ENCODE measurements around the gene TCF23. TPM values are rescaled to one million over a fixed set of nuclear protein-coding genes. Genes with fewer than 3 reads are reported as not detected.

Gene TCF23
- total and polyA plus RNA-seq, 9 donors = 8.4 to 72.2 (median 41.7) TPM

GRCh38 chr2:27152102-27152795, 3.4 kb downstream of the TCF23 start:
- H3K27me3 ChIP-seq = no peaks in the 10 kb centered on the region

DNA sequence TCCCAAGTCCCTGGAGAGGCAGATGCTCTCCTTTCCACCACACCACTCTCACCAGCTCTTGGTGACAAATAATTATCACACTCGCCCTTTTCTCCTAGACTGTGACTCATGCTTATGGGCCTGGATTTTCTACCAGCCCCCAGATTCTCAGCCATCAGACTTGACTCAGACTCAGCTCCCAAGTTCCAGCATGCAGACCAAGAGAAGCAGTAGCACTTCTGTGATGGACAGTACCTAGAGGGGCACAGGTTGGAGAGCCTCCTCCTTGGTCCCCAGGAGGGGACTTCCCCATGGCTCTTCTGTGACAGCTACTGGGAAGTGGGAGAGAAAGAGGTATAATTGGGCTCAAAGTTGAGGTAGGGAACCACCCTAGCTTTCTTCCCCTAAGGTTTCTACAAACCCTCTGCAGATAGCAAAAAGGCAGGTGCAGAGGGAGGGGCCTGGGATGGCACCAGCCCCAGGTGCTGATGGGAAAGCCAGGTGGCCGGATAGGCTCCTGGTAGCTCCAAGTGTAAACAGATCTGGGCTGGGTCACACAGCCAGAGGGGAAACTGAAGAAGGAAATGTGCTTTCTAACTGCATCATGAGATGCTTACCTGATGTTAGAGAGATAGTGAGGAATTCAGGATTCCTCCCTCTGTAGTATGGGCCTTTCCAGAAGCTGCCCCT, 4.1 kb downstream of the TCF23 start:
- H3K27ac ChIP-seq = peak overlapping the region; percentile 14 to 77
- no peaks in the 10 kb centered on the region for H3K27me3 ChIP-seq
- no peaks in the 10 kb centered on the region for H3K9me3 ChIP-seq
- TF ChIP-seq EP300 (IDR thresholded peaks at IDR 0.05) = no peak
- TF ChIP-seq, protein P1, sequence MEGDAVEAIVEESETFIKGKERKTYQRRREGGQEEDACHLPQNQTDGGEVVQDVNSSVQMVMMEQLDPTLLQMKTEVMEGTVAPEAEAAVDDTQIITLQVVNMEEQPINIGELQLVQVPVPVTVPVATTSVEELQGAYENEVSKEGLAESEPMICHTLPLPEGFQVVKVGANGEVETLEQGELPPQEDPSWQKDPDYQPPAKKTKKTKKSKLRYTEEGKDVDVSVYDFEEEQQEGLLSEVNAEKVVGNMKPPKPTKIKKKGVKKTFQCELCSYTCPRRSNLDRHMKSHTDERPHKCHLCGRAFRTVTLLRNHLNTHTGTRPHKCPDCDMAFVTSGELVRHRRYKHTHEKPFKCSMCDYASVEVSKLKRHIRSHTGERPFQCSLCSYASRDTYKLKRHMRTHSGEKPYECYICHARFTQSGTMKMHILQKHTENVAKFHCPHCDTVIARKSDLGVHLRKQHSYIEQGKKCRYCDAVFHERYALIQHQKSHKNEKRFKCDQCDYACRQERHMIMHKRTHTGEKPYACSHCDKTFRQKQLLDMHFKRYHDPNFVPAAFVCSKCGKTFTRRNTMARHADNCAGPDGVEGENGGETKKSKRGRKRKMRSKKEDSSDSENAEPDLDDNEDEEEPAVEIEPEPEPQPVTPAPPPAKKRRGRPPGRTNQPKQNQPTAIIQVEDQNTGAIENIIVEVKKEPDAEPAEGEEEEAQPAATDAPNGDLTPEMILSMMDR (IDR thresholded peaks at IDR 0.05) = no peak
- no peak overlapping the region for H3K4me3 ChIP-seq
- intact Hi-C loops (cut with DNase I) = no loop called here
- 79 to 83% (median 82%) methylated on average over 2 of the region's 2 CpGs for WGBS, 3 donors
- peak in 1 of 5 donors; percentile 7 for DNase-seq
- H3K36me3 ChIP-seq = no peaks in the 10 kb centered on the region
- H3K4me1 ChIP-seq (ENCODE audit: insufficient read depth) = peaks cover 46% of the 10 kb centered on the region

More at GRCh38 chr2:27152102-27152795, 3.4 kb downstream of the TCF23 start:
- Histone ChIP-seq H3K36me3 (no peaks in the 10 kb centered on the region), H3K27ac (peak overlapping the region; percentile 30 to 77), H3K4me3 (no peak overlapping the region), H3K4me1 (ENCODE audit: insufficient read depth) (peaks cover 45% of the 10 kb centered on the region), H3K9me3 (no peaks in the 10 kb centered on the region)
- TF ChIP-seq POLR2A (IDR thresholded peaks at IDR 0.05) (no peak), EP300 (IDR thresholded peaks at IDR 0.05) (no peak)
- TF ChIP-seq, protein P1 (IDR thresholded peaks at IDR 0.05) = no peak
- 87 to 90% (median 90%) methylated on average over 8 of the region's 8 CpGs for WGBS, 3 donors
- DNase-seq = peak in 2 of 5 donors; percentile 15 to 38
- intact Hi-C loops (cut with DNase I) = no loop called here

GRCh38 chr2:27154488-27154887, 5.7 kb downstream of the TCF23 start:
- intact Hi-C loops (cut with DNase I) = no loop called here
- no peaks in the 10 kb centered on the region for H3K36me3 ChIP-seq
- 4 to 13% (median 5%) methylated on average over 6 of the region's 6 CpGs for WGBS, 3 donors
- H3K9me3 ChIP-seq = no peaks in the 10 kb centered on the region
- TF ChIP-seq POLR2A (IDR thresholded peaks at IDR 0.05) = no peak
- TF ChIP-seq, protein P1 (IDR thresholded peaks at IDR 0.05) = no peak
- TF ChIP-seq EP300 (IDR thresholded peaks at IDR 0.05) = no peak
- no peak overlapping the region for H3K4me3 ChIP-seq
- peaks cover 36% of the 10 kb centered on the region for H3K4me1 ChIP-seq (ENCODE audit: insufficient read depth)
- no peaks in the 10 kb centered on the region for H3K27me3 ChIP-seq
- DNase-seq = peak; percentile 86 to 97 (median 93)
- H3K27ac ChIP-seq = peak overlapping the region; percentile 21 to 77

- DNase-seq = peak; percentile 49 to 70 (median 61)
- Histone ChIP-seq H3K4me3 (no peak overlapping the region), H3K27ac (peak overlapping the region; percentile 21 to 77), H3K4me1 (ENCODE audit: insufficient read depth) (peaks cover 31% of the 10 kb centered on the region), H3K27me3 (no peaks in the 10 kb centered on the region), H3K9me3 (no peaks in the 10 kb centered on the region), H3K36me3 (no peaks in the 10 kb centered on the region)
- intact Hi-C loops (cut with DNase I) = no loop called here
- WGBS, 3 donors = 47 to 54% (median 48%) methylated on average over 9 of the region's 9 CpGs
- TF ChIP-seq POLR2A (IDR thresholded peaks at IDR 0.05) = no peak
- TF ChIP-seq, protein P1 (IDR thresholded peaks at IDR 0.05) = no peak
These were observed 6.3 kb downstream of the TCF23 start for GRCh38 chr2:27155069-27155520.
